Measurements from ENCODE around the gene EPHB2.
"Not testable (repeated sequence)": the region's sequence is repeated elsewhere in the genome, so short reads cannot be mapped to it uniquely, and the experiment has no call there.

The EPHB2 gene

DNA sequence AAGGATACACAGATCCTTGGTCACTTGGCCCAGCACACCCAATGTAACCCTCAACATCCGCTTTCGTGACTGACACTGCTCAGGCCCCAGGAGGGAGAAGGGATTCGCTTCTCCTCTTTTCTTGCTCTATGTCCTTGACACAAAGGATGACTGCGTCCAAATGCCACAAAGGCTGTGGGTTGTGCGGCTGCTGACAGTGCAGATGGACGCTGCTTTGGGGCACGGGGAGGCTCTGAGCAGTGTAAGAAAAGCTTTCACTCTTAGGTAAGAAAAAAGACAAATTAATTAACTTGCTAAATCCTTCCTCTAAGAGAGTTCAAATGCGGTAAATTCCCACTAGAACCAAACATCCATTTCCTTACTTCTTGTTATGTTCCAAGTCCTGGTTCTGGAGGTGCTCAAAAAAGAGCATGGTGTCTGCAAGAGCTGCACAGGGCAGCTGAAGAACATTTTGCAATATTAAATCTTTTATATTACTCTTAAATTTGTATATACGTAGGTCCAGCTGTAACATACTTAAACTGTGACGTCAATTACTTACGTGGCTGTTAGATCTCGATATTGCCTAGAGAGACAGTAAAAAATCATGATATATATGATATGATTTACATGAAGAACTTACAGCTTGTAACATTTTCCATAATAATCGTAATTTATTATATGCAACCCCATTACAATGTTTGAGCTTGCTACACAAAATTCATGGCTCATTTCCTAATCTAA lies 19.4 kb upstream of the EPHB2 start:
- no peak for DNase-seq

DNA sequence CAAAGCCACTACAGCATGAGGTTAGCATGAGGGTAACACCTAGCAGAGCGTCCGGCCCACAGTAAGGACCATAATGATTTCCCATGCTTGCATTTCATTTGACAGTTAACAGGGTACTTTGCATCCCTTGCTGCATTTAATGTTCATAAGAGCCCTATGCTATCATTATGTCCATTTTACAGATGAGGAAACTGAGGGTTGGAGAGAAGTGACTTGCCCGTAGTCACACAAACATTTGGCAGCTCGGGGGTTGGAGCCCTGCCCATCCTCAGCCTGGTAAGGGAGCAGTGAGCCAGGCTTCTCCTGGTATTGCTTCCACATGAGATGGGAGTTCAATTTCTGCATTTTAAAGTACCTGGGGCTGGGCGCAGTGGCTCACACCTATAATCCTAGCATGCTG lies 16.5 kb upstream of the EPHB2 start:
- no peak for DNase-seq

DNA sequence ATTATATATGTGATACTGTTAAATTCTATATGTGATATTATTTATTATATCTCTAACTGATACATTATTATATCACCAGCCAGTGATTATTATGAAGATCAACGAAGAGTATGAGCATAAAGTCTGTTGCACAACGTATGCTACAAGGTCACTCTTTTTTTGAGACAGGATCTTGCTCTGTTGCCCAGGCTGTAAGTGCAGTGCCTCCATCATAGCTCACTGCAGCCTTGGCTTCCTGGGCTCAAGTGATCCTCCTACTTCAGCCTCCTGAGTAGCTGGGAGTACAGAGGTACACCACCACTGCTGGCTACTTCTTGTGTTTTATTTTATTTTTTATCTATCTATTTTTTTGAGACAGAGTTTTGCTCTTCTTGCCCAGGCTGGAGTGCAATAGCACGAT lies 14.0 kb upstream of the EPHB2 start:
- DNase-seq = no peak

DNA sequence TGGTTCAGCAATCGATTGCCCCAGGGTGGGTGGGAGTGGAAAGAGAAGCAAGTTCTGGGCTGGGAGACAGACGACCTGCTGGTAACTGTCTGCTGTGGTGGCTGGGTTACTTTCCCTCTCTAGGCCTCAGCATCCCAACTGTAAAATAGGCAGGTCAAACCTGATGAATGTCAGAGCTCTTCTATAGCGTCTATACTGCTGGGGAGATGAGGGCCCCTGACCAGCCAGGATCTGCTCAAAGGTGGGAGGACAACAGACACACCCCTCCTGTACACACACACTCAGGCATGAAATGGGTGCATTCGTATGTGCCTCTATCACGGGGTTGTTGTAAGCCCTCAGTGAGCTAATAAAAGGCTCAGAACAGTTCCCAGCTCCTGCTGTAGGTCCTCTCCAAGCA lies 12.7 kb upstream of the EPHB2 start:
- DNase-seq = no peak

DNA sequence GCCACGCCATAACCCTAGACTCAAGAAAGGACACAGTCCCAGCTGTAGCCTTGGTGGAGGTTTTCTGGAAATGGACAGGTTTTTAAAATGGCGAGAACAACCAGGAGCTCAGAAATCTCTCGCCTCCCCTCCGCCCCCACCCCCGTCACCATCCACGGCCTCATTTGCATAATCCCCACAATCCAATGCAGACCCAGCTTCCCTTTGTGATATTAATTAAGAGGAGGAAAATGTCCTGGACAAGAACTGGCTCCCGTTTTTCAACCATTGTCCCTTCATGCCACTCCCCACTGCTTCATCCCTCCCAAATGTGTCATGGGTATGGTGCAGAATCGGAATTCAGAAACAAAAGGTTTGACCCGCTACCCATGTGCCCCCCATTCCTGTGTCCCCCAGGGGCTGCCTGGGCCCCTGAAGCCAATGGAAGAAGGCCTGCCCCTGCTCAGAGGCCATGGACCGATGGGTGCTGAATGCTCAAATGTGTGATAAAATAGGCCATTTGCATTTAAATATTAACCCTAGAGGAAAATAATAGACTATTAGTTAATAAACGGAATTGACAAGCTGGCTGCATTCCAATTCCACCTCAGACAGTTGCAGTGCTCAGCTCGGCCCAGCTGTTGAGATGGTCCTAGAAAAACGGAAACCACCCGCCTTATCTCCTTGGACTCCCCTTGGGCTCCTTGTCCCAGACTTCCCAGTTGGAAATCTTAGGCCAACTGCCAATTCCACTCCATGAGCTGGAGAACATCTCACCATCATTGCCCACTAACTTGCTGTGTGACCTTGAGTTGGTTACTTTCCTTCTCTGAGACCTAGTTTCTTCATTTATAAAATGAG lies 10.7 kb upstream of the EPHB2 start:
- DNase-seq = no peak

DNA sequence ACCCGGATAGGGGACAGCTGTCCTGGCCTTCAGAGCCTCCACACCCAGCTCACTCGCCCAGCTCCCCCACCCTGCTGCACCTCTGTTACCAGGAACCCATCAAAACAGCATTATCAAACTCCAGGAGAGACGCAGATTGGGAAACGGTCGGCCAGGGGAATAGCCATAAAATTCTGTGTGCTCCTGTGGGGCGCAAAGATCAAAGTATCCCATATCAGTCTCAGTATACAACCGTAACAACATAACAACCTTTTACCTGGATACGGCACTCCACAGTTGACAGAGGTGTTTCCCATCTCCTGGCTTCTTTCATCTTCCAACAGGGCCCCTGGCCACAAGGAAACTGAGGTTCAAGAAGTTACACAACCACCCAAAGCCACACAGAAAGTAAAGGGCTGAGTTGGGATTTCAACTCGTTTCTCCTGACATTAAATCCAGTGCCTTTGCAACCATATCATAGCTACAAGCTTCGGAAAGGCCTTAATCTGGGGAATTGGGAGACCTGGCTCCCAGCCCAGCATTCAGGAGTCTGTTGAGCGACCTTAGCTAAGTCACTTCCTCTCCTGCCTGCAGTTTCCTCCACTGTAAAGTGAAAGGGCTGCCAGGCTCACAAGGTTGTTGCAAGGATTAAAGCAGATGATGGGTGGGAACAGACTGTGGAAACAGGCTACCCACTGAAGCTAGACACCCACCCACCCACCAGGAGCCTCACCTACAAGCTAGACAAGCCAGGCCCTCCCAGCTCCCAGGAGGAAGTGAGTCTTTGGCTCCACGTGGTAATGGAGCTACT lies 8.1 kb upstream of the EPHB2 start:
- no peak for DNase-seq

DNA sequence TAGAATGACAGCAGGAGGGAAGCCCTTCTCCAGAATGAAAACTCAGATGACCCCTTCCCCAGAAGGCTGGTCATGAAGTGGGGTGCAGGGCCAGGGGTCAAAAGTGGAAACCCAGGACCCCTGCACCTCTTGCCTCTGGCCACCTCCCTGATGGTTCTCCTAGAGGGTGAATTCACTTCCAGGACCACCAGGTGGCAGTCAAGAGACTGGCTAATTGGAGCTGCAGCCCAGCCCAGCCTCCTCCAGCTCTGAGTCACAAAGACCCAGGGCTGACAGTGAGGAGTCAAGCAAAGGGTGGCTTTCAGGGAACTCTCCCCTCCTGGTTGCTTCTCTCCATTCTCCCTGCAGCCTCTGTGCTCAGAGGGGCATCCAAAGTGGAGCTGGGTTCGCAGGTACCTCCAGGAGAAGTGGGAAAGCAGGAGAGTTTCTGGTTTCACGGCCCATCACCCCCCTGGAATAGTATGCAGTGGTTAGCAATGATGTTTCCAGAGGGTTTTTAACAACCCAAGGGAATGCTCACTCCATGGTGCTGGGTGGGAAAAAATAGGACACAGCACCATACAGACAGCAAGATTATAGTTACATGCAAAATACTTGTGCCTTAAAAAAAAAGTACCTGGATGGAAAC lies 6.1 kb upstream of the EPHB2 start:
- no peak for DNase-seq

DNA sequence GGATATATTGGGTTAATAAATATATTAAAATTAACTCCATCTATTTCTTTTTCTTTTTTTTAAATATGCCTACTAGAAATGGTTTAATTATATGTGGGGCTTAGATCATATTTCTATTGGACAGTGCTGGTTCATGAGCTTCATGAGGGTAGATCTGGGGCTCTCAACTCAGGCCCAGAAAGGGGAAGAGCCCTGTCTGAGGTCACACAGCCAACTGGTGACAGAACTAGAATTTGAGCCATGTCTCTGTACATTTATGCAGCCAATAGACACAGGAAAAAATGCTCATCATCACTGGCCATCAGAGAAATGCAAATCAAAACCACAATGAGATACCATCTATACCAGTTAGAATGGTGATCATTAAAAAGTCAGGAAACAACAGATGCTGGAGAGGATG lies 5.1 kb upstream of the EPHB2 start:
- no peak for DNase-seq

DNA sequence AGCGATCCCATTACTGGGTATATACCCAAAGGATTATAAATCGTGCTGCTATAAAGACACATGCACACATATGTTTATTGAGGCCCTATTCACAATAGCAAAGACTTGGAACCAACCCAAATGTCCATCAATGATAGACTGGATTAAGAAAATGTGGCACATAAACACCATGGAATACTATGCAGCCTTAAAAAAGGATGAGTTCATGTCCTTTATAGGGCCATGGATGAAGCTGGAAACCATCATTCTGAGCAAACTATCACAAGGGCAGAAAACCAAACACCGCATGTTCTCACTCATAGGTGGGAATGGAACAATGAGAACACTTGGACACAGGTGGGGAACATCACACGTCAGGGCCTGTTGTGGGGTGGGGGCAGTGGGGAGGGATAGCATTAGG lies 4.5 kb upstream of the EPHB2 start:
- not testable (repeated sequence) for DNase-seq

DNA sequence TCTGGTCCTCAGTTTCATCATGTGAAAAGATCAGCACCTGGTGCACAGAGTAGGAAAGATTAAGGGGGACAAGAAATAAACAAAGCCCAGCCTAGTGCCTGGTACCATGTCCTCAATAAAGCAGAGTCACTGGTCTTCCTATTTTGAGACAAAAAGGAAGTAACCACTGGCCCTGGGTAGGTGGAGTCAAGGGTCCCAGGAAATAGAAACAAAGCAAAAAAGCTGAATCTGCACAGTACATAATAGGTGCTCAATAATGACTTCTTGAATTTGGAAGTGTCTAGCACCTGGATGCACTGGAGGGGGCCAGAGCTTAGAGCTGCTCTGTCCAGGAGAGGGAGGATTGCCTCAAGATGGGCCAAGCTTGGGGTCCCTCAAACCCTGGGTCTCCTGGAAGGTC lies 1.9 kb upstream of the EPHB2 start:
- DNase-seq = no peak

DNA sequence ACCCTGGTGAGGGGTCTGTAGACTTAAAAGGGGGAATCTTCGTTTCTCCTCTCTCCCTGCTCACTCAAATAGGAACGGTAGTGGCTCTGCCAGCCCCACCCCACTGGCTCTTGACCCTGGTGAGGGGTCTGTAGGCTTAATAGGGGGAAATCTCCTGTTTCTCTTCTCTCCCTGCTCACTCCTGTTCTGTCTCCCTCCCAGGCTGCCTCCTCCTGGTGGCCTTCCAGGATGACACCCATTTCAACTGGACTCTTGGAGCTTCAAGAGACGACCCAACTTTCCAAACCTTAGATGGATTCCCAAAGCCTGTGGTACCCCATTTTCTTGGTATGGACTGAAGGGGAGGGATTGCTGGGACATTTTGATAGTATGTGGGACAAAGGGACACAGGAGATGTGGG lies 1.4 kb upstream of the EPHB2 start:
- DNase-seq = no peak

DNA sequence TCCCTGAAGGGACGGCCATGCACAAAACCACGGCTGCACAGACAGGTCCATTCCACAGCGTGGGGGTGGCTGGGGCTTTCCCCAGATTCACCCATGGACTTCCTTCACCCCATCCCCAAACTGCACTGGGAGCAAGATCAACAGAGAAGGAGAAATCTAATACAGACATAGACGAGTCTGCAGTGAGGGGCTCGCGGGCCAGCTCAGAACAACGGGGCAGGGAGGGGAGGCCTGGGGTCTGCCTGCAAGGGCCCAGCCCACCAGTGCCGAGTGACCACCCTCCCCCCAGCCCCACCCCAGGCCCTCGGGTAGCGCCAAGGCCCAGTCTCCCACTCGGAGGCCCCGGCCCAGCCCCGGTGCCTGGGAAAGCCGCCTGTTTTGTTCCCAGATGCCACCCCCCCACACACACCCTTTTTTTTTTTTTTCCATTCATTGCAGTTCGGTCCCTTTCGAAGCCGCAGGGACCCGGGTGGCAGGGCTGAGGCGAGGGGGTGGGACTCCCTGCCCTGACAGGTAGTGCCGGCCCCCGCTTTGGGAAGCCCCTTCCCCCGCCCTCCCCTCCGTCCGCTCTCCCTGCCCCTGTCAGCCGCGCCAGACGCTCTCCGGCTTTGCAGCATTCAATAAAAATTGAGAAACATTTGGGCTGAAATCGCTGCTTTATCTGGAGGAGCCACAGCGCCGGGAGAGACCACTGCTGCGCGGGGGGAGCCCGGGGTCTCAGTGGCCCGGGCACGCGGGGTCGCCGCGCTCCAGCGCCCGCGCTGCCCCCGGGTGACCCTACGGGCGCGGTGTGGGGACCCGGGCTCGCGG lies 543 bp upstream of the EPHB2 start:
- no peak for DNase-seq

DNA sequence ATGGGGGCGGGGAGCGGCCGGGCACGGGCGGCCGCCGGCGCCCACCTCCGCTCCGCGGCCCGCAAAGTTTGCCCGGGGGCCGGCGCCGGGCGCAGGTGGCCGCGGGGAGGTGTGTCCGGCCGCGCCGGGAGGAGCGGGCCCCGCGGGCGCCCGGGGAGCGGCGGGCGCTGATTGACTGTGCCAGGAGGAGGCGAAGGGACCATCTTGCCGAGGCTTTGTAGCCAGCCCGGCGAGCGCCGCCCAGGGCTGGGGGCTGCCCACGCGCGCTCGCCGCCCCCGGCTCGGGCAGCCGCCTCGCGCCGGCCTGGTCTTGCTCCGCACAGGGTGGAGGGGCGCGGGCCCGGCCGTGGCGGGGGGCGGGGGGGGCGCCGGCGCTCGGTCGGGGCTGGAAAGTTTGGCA lies 432 bp downstream of the EPHB2 start:
- DNase-seq = no peak

DNA sequence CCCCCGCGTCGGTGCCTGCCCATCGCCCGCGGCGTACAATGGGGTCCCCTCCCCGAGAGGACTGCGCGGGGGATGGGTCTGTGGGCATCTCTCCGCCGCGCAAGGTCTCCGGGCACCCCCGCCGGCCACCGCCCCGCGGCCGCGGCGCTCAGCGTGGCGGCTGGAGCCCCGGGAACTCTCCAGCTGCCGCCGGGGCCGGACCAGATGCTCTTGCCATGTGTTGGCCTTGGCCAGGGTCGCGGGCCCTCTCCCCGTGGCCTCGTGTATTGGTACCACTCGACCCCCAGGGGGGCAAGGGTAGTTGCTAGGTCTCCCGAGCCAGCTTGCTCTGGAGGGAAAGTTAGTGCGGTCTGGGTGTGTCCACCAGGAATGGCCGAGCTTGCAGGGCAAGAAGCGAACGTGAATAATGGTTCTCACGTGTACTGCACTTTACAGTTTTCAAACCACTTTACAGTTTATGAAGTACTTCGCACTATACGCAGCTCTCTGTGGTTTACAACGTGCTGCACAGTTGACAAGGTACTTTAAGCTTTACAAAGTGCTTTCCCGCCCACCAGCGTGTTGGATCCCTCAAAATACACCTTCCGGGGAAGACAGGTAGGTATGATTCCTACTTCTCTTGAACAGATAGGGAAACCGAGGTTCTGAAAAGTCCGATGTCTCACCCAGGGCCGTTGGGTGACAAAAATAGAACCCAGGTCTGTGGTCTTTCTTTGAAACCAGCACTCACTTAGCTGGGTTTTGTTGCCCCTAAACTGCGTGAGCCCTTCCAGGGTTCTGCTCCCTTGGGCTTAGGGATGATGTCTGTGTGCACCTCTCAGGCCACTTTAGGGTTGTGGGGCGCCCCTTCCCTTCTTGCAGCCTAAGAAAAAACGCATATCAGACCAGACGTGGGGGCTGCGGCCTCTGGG lies 1.2 kb downstream of the EPHB2 start:
- no peak for DNase-seq

DNA sequence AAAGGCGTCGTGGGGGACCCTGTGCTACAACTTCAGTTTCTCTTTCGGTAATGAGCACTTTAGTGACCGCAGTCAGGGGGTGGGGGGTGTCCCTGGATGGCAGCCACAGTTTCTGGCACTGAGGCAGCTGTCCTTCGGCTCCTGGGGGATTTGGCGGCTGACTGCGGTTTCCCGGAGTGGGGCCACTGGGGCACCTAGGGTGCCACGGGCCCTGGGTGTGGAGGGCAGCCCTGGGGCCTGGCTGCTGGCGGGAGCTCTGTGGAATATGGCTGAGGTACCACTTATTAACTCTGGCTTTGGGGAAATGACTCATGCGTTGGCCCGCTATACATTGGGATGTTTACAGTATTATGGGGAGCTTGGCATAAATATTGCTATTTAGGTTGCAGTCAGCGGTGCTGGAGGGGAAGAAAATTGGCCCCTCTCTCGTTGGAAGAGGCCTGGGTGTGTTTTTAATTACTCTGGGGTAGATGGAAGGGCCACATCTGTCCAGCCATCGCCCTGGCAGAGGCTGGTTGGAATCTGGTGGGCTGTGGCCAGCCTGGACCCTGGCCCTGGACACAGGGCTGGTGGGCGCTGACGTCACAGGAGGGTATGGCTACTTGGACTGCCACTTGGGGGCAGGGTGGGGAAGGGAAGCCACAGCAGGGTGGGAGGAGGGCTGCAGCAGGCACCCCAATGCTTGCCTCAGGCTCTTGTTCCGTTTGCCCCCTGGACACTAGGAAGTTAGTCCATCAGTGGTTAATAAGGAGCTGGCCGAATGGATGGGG lies 2.0 kb downstream of the EPHB2 start:
- no peak for DNase-seq

DNA sequence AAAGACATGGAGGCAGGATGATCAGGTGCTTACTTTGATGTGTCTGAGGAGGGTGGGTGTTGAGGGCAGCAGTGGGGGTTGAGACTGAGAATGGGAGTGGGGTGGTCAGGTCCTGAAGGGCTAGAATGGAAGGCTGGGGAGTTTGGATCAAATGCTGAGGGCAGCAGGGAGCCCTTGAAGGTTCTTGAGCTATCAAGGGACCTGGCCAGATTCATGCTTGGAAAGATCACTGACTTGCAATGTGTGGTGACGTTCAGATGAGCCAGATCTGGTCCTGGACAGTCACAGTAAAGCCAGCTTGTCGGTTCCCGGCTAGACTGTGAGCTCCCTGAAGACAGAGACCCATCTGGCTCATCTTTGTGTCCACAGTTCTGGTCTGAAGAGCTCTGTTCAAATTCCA lies 3.8 kb downstream of the EPHB2 start:
- no peak for DNase-seq

DNA sequence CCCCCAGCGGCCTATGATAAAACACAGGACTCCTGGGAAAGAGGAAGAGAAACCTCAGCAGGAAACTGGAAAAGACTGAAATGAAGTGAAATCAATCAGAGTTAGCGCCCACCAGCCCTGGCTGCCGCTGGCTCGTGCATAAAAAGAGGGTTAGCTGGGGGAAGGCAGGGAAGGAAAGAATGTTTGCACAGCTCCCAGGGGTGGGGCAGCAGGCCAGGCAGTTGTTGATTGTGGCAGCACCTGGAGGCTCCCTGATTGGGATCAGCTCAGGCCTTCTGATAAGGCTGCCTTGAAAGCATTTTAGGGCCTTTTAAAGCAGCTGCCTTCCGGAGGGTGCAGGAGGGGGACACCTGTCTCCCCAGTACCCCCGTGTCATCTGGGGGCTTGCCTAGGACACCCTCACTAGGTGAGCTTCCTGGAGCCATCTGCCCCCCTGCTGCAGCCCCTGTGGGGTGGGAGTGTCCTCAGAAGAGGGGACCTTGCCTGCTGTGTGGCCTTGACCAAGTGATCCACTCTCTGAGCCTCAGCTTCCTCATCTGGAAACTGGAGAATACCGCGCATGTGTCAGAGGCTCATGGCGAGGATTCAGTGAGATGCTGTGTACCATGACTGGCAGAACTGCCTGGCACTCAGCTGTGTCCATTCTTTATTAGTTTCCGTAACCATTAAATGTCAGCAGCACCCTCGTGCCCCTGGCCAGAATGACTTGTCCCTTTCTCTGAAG lies 6.6 kb downstream of the EPHB2 start:
- DNase-seq = no peak

DNA sequence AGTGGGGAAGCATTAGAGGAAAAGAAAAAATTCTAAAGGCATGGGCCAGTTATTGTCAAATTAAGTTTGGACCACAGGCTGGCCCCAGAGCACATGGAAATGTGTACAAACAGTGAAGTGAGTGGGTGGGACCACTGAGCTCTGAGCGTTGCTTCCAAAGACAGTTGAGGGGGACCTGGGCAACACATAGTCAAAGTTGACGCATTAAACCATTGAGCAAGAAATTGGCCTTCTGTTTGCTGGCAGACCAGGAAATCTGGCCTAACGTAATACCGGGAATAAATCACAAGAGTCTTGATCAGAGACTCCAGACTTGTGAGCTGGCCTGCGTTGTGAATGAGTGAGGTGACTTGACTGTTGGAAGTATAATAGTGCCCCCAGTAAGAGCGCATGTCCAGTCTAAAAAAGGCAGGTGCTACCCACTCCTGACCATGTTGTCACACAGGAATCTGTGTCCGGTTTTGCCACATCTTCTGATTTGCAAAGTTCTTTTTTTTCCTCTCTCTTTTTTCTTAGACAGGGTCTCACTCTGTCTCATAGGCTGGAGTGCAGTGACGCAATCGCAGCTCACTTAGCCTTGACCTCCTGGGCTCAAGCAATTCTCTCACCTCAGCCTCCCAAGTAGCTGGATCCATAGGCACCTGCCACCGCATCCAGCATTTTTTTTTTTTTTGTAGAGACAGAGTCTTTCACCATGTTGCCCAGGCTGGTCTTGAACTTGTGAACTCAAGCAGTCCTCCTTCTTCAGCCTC lies 10.7 kb downstream of the EPHB2 start:
- DNase-seq = no peak
